CD4-positive, alpha-beta T cell treated with Interleukin-2 at 100 ng/mL for 4 hours (primary cell): ENCODE measurements around the gene ALS2CL.

Experiments used
- DNase-seq: peaks from one replicate; pipeline ENCODE4 v3.0.0-alpha.2; 2020; ENCODE audit warnings: low spot score

The ALS2CL gene

GRCh38 chr3:46629551-46630517 is 63.6 kb downstream of the ALS2CL start:
- DNase-seq, result peak; percentile 73

GRCh38 chr3:46628901-46629369 is 64.5 kb downstream of the ALS2CL start:
- no peak for DNase-seq

GRCh38 chr3:46627078-46627477 is 66.4 kb downstream of the ALS2CL start:
- DNase-seq, result no peak

GRCh38 chr3:46626039-46626438 is 67.4 kb downstream of the ALS2CL start:
- DNase-seq, result no peak

GRCh38 chr3:46624975-46625490 is 68.4 kb downstream of the ALS2CL start:
- DNase-seq, result no peak

- DNase-seq, result no peak
Measured at GRCh38 chr3:46624533-46624932, 68.9 kb downstream of the ALS2CL start.

GRCh38 chr3:46619845-46620778 is 73.4 kb downstream of the ALS2CL start:
- no peak for DNase-seq
